GM18502 (cell line): ENCODE measurements around the gene HDAC3.

Experiments used
- ATAC-seq: cut with Tn5 transposase; IDR thresholded peaks from one replicate; pipeline ENCODE4 v1.9.1; 2021; ENCODE audit warnings: mild to moderate bottlenecking; ENCODE audit not compliant: unreplicated experiment, poor library complexity

Gene HDAC3

DNA sequence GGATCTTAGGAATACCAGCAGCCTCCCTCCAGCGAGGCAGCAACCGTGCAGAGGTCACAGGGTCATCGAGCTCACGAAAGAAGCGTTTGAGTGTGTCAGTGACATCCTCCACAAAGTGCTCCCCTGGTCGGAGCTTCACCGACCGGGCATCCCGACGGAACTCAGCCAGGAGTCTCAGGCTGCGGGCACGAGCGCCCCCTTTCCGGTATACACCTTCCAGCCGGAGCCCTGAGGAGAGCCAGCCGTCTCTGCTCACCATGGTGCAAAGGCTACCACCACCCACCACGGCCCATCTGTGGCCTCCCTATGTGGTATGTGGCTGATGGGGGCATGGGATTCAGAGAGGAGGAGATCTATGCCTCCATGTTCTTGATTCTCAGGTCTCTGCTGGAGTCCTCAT is 25.4 kb upstream of the HDAC3 start:
- no peak for ATAC-seq

GRCh38 chr5:141657937-141658545 is 21.4 kb upstream of the HDAC3 start:
- ATAC-seq, result peak; percentile 62

GRCh38 chr5:141657404-141657803 is 20.8 kb upstream of the HDAC3 start:
- ATAC-seq, result no peak

- ATAC-seq, result no peak
These were observed 19.7 kb upstream of the HDAC3 start for GRCh38 chr5:141656396-141656795.

GRCh38 chr5:141655020-141655419 is 18.4 kb upstream of the HDAC3 start:
- ATAC-seq, result no peak

GRCh38 chr5:141654298-141654697 is 17.6 kb upstream of the HDAC3 start:
- no peak for ATAC-seq

- ATAC-seq, result no peak
These were observed 15.1 kb upstream of the HDAC3 start for GRCh38 chr5:141651728-141652105.

DNA sequence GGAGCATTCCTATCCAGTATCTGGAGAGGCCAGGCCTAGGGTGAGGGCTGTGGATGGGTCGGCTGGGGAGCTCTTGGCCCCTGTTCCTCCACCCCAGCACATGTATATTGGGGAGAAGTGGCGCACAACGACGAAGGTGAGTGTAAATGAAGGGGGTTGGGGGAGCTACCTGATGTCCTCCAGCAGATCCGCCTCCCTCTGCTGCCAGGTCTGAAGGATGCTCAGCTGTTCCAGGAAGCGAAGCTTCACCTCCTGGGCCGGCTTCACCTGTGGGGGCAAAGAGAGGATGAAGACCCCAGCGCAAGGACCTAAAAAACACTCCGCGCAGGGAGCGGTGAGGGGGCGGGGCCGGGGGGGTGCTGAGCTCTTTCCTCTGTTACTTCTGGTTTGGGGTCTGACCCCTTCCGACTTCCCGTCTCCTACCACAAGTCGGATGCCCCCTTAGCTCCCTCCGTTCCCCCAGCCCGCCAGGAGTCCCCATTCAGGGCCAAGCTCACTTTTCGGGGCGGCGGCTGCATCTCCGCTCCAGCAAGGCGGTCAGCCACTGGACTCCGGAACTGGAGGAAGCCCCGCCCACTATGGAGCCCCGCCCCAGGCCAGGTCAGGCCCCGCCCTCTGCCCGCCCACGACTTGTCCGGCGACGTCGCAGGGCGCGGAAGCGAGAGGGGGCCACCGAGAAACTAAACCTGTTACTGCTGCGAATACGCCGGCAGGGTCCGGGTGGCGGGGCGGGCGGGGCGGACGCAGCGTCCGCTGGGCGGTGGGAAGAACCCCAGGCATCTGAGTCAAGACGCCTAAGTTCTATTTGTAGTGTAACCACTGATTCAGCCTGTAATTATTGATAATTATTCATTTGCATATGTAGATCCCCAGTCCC is 14.4 kb upstream of the HDAC3 start, which contains the start of gene FCHSD1:
Gene FCHSD1 (minus strand): TSS at position 568 of the 877 bp plus-strand sequence. CDS start 50 bp downstream, at position 518.
- ATAC-seq, result peak; percentile 97

DNA sequence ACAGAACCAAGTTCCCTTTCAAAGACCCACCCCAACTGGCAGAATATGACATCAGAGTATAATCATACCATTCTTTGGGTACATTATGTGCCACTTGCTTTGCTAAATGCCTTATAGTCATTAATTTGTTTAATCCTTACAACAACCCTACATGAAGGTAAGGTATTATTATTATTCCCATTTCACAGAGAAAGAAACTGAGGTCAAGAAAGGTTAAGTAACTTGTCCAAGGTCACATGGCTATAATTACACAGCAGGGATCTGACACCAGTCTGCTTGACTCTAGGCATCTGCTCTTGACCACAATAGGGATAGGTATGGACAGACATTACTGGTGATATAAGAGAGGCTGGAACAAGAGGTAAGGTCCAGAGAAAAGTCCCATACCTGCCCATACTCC is 13.3 kb upstream of the HDAC3 start:
- no peak for ATAC-seq

GRCh38 chr5:141649056-141649688 is 12.5 kb upstream of the HDAC3 start:
- ATAC-seq, result no peak

GRCh38 chr5:141647851-141648250 is 11.2 kb upstream of the HDAC3 start:
- no peak for ATAC-seq

DNA sequence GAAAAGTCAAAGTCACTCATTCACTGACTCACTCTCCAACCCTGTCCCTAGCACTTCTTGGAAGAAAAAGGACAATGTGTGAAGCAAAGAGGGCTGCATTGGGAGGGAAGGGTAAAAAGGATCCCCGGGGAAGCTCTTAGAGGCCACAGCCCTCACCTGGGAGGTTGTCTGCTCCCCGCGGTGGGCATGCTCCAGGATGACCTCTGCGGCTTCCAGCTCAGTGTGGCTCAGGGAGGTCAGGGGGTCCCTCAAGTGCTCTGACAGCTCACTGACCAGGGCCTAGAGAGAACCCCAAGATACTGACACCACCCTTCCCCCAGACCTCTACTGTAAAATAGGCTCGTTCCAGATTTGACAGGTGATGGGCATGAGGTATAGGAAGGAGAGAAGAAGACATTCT is 10.6 kb upstream of the HDAC3 start:
- no peak for ATAC-seq

GRCh38 chr5:141646026-141646425 is 9.4 kb upstream of the HDAC3 start:
- ATAC-seq, result no peak

GRCh38 chr5:141641634-141642267 is 5.1 kb upstream of the HDAC3 start:
- ATAC-seq, result peak; percentile 59

DNA sequence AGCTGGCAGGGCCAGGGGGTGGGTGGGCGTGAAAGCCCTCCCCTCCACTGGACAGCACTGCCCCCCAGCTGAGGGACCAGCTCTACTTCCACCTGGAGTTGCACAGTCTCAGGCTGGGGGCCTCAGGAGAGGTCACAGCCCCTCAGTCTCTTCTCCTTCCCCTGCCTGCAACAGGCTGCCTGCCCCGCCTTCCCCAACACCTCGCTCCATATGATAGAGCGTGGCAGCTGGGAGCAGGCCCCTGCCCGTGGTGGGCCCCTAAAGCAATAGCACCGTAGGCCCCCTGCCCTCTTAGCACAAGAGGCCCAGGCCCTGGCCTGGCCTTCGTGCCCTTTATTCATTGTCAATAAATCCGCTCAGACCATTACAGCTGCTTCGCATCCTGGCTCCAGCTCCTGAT is 4.0 kb upstream of the HDAC3 start:
- ATAC-seq, result no peak

- no peak for ATAC-seq
These were observed 3.4 kb upstream of the HDAC3 start for GRCh38 chr5:141640051-141640415.

DNA sequence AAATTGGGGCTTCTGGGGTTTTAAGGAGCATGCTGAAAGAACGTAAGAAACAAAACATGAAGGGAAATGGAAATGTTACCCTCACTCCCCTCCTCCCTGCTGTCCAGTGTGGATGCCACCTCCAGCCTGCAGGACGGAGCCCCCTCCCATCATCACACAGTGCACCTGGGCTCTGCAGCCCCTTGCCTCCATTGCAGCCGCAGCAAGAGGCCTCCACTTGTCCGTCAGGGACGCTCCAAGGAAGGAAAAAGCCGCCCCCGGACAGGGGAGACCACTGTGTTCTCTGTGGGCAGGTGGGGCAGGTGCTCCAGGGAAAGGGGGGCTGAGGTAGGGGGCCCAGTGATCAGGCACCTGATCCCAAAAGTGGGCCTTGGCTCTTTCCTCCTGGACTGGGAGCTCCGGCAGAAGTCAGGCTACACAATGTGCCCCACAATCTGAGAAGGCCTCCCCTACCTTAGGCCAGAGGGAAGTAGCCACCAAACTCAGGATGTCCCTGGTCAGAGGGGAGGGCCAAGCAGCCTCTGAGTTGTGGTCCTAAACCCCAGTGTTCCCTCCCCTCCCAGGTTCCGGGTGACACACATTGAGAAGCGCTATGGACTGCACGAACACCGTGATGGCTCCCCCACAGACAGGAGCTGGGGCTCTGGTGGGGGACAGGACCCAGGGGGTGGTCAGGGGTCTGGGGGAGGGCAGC is 2.9 kb upstream of the HDAC3 start:
- no peak for ATAC-seq

DNA sequence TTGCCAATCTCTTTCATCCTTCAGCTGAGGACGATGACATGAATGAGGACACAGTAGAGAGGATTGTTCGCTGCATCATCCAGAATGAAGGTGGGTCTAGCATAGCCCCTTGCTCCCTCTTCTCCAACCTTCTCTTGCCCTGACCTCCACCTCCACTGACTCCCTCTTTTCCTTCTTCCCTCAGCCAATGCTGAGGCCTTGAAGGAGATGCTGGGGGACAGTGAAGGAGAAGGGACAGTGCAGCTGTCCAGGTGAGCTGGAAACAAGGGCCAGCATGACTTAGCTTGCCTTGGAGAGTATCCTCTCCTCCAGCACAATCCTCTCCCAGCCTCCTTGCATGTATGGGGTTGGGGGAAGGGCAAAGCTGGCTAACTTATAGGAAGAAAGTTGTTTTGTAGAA is 2.1 kb upstream of the HDAC3 start:
- no peak for ATAC-seq

DNA sequence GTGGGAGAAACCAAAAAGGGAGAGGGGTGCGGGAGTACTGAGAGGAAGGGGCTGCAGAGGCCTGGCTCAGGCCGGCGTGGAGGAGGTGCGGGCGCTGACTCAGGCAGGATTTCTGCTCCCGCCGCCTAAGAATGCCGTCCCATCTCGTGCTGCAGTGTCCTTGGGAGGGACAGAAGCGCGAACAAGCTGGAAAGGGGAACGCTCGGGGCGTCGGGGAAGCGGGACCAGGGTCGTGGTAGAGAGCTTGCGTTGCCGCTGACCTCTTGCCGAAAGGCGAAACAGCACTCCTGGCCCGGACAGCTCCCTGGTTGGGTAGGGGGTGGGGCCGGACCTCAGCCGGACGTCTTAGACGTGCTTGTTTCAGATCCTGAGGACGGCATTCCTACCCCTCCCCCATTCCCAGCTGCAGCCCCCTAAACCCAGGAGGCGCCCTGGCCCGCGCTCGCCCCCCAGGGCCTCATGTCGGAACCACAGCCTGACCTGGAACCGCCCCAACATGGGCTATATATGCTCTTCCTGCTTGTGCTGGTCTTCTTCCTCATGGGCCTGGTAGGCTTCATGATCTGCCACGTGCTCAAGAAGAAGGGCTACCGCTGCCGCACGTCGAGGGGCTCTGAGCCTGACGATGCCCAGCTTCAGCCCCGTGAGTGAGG is 1.2 kb upstream of the HDAC3 start:
- ATAC-seq, result peak; percentile 33
